Keratinocyte (primary cell): Measurements from ENCODE around the gene BOD1. TPM values are rescaled to one million over a fixed set of nuclear protein-coding genes. Genes with fewer than 3 reads are reported as not detected.

Source experiments
- DNase-seq: peaks from one replicate; pipeline ENCODE4 v3.0.0-alpha.2; 2011; ENCODE audit warnings: low read depth, missing footprints, low spot score
- FAIRE-seq: peaks from 2 replicates; lab custom pipeline; 2011; peaks lifted over from hg19 to GRCh38; lab: Jason Lieb, UNC
- H2AFZ ChIP-seq: 2 replicates; pipeline ENCODE4 v1.6.0; 2012; ENCODE audit warnings: low read length, control low read depth, inconsistent platforms; ENCODE audit not compliant: control insufficient read depth
- H3K27ac ChIP-seq: 2 replicates; pipeline ENCODE4 v1.5.1; 2011; ENCODE audit warnings: low read length; ENCODE audit not compliant: control insufficient read depth, insufficient read depth
- H3K27me3 ChIP-seq: 3 replicates; pipeline ENCODE4 v1.6.0; 2011; ENCODE audit warnings: low read length; ENCODE audit not compliant: control insufficient read depth, insufficient read depth; ENCODE audit errors: extremely low read depth
- H3K36me3 ChIP-seq, 2 experiments: 2 replicates in 1 of 2; 3 replicates in 1 of 2; pipeline ENCODE4 v1.5.1; 2011; ENCODE audit warnings: low read length in 2 of 2, mild to moderate bottlenecking in 1 of 2; ENCODE audit not compliant: control insufficient read depth in 2 of 2, insufficient read depth in 2 of 2; ENCODE audit errors: extremely low read depth in 1 of 2
- H3K4me1 ChIP-seq: 3 replicates; pipeline ENCODE4 v1.5.1; 2011; ENCODE audit warnings: low read length; ENCODE audit not compliant: control insufficient read depth, insufficient read depth; ENCODE audit errors: extremely low read depth
- H3K4me2 ChIP-seq: 3 replicates; pipeline ENCODE4 v1.6.0; 2011; ENCODE audit warnings: low read depth, low read length; ENCODE audit not compliant: control insufficient read depth, insufficient read depth; ENCODE audit errors: extremely low read depth
- H3K4me3 ChIP-seq, 3 experiments: fragments of 200-600 bp in 1 of 3; sonication (generic) in 1 of 3; 2 replicates in 2 of 3; 3 replicates in 1 of 3; pipeline ENCODE4 v1.5.1; 2011 to 2016; ENCODE audit warnings: low read length in 3 of 3, mild to moderate bottlenecking in 3 of 3, control low read depth in 2 of 3, inconsistent platforms in 1 of 3, low read depth in 1 of 3, mixed read lengths in 1 of 3, mixed run types in 1 of 3, moderate library complexity in 1 of 3; ENCODE audit not compliant: control insufficient read depth in 2 of 3, insufficient read depth in 2 of 3; ENCODE audit errors: extremely low read depth in 1 of 3
- H3K79me2 ChIP-seq: 2 replicates; pipeline ENCODE4 v1.6.0; 2012; ENCODE audit warnings: low read length; ENCODE audit not compliant: control insufficient read depth, insufficient read depth
- H3K9ac ChIP-seq: 3 replicates; pipeline ENCODE4 v1.6.0; 2011; ENCODE audit warnings: low read length; ENCODE audit not compliant: control insufficient read depth, insufficient read depth; ENCODE audit errors: extremely low read depth
- H3K9me1 ChIP-seq: 3 replicates; pipeline ENCODE4 v1.6.0; 2011; ENCODE audit warnings: low read length; ENCODE audit not compliant: control insufficient read depth, insufficient read depth; ENCODE audit errors: extremely low read depth
- H3K9me3 ChIP-seq: 2 replicates; pipeline ENCODE4 v1.5.1; 2012; ENCODE audit warnings: low read depth, low read length; ENCODE audit not compliant: control insufficient read depth
- H4K20me1 ChIP-seq: 3 replicates; pipeline ENCODE4 v1.6.0; 2011; ENCODE audit warnings: low read length; ENCODE audit not compliant: control insufficient read depth, insufficient read depth; ENCODE audit errors: extremely low read depth
- EZH2 ChIP-seq: IDR thresholded peaks from one replicate; pipeline ENCODE4 v1.6.1; 2012; ENCODE audit warnings: inconsistent platforms, mild to moderate bottlenecking, low read length, moderate library complexity
- dilution Hi-C: fragments of 300-500 bp; cut with MboI; formaldehyde crosslinking; loops from one replicate; pipeline ENCODE4 v1.7.0; 2020; ENCODE audit warnings: low sequenced_read_pairs; ENCODE audit not compliant: extremely low pct_ligation_motif_present
- polyA plus RNA-seq, 5 experiments: library from polyadenylated mRNA; depleted of rRNA in 3 of 5; stranded (reverse) in 3 of 5; stranded (forward) in 1 of 5; unstranded in 1 of 5; fragments of >200 nt; gene quantifications; 1 replicate in 1 of 5; 2 replicates in 3 of 5; 3 replicates in 1 of 5; pipeline versions ENCODE4 v1.2.1 to v1.2.3, GENCODE V29; 2011 to 2012; ENCODE audit warnings: missing spikeins in 2 of 5, low read depth in 1 of 5, low replicate concordance in 1 of 5
- TF ChIP-seq, protein P1 (sequence below), 3 experiments: IDR thresholded peaks in 1 of 3; conservative IDR thresholded peaks in 1 of 3; optimal IDR thresholded peaks in 1 of 3; 2 replicates in 2 of 3; 3 replicates in 1 of 3; pipeline versions ENCODE3 to v1.5.1; 2011; ENCODE audit warnings: low read length in 3 of 3, mild to moderate bottlenecking in 3 of 3, moderate library complexity in 2 of 3, control low read depth in 1 of 3, inconsistent platforms in 1 of 3; ENCODE audit not compliant: insufficient read depth in 2 of 3; ENCODE audit errors: extremely low read depth in 1 of 3

BOD1 gene
- polyA plus RNA-seq, 1 donor (not counting 4 experiments of a cell fraction or from before 2014, with no cell fraction given): 46.8 TPM

DNA sequence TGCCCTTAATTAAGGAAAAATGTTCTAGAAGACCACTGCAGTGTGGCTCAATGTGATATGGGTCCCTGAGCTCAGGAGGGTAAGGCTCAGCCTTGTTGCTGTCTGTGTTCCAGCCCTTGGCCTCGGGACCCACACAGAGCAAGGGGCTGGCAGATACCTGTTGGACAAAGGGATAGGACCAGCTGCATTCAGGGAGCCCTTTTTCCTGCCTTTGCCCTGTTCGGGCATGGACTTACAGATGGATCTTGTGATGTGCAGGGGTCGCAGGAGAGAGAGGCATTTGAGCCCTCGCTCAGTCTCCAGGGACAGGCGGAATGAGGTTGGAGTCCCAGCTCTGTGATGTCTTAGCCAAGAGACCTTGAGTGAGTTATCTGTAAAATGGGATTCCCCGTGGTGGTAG, 12.1 kb upstream of the BOD1 start:
- Histone ChIP-seq H3K9me1 (no peaks in the 10 kb centered on the region), H3K9me3 (no peaks in the 10 kb centered on the region), H3K4me1 (peaks cover 13% of the 10 kb centered on the region), H3K27ac (no peak overlapping the region), H3K79me2 (no peaks in the 10 kb centered on the region), H3K36me3 (no peaks in the 10 kb centered on the region), H3K27me3 (no peaks in the 10 kb centered on the region), H3K4me3 (no peak overlapping the region), H3K9ac (no peak overlapping the region), H3K4me2 (no peak overlapping the region), H4K20me1 (no peaks in the 10 kb centered on the region), H2AFZ (no peak overlapping the region)
- DNase-seq: no peak
- dilution Hi-C loops: no loop called here
- TF ChIP-seq, protein P1, sequence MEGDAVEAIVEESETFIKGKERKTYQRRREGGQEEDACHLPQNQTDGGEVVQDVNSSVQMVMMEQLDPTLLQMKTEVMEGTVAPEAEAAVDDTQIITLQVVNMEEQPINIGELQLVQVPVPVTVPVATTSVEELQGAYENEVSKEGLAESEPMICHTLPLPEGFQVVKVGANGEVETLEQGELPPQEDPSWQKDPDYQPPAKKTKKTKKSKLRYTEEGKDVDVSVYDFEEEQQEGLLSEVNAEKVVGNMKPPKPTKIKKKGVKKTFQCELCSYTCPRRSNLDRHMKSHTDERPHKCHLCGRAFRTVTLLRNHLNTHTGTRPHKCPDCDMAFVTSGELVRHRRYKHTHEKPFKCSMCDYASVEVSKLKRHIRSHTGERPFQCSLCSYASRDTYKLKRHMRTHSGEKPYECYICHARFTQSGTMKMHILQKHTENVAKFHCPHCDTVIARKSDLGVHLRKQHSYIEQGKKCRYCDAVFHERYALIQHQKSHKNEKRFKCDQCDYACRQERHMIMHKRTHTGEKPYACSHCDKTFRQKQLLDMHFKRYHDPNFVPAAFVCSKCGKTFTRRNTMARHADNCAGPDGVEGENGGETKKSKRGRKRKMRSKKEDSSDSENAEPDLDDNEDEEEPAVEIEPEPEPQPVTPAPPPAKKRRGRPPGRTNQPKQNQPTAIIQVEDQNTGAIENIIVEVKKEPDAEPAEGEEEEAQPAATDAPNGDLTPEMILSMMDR (optimal IDR thresholded peaks at IDR 0.05 in 1 of 3, IDR thresholded peaks at IDR 0.05 in 1 of 3, conservative IDR thresholded peaks at IDR 0.05 in 1 of 3; ENCODE audit: extremely low read depth in 1 of 3, insufficient read depth in 2 of 3, low read length in 3 of 3): no peak
- TF ChIP-seq EZH2: no peak
- FAIRE-seq: no peak

DNA sequence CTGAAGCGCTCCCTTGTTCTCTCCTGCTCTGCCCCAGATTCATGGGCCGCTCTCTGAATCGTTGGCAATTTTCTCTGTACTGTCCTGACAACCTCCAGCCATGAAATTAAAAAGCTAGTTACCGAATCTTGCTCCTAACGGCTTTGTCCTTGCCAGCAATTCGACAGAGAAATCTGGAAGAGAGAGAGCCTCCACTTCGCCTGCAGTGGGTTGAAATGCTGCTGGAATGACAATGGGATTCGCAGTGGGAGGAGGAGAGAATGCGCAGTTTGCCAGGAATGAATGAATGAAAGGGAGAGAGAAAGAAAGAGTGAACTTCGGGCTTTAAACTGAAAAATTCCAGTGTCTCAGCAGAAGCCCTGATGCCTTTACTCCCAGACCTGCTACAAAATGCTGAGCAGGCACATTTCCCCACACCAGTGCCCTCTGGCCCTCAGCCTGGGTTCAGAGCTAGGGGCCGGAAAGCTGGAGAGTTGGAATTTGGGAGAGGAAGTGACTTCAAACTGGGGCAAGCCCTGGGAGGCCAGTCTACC, 11.5 kb upstream of the BOD1 start:
- no peaks in the 10 kb centered on the region for H4K20me1 ChIP-seq
- no peaks in the 10 kb centered on the region for H3K79me2 ChIP-seq
- H2AFZ ChIP-seq: no peak overlapping the region
- H3K4me3 ChIP-seq: no peak overlapping the region
- no peak for TF ChIP-seq EZH2
- no peak overlapping the region for H3K4me2 ChIP-seq
- peaks cover 11% of the 10 kb centered on the region for H3K4me1 ChIP-seq
- FAIRE-seq (no peak), DNase-seq (no peak)
- no peaks in the 10 kb centered on the region for H3K9me3 ChIP-seq
- no peaks in the 10 kb centered on the region for H3K9me1 ChIP-seq
- H3K27ac ChIP-seq: no peak overlapping the region
- dilution Hi-C loops: no loop called here
- H3K27me3 ChIP-seq: no peaks in the 10 kb centered on the region
- no peaks in the 10 kb centered on the region for H3K36me3 ChIP-seq
- no peak overlapping the region for H3K9ac ChIP-seq

- Histone ChIP-seq H3K4me1 (peaks cover 11% of the 10 kb centered on the region), H4K20me1 (no peaks in the 10 kb centered on the region), H3K36me3 (no peaks in the 10 kb centered on the region), H3K4me3 (no peak overlapping the region), H3K27ac (no peak overlapping the region), H3K4me2 (no peak overlapping the region), H3K27me3 (no peaks in the 10 kb centered on the region), H3K79me2 (no peaks in the 10 kb centered on the region), H3K9ac (no peak overlapping the region), H3K9me1 (no peaks in the 10 kb centered on the region), H2AFZ (no peak overlapping the region), H3K9me3 (no peaks in the 10 kb centered on the region)
- no peak for TF ChIP-seq EZH2
- TF ChIP-seq, protein P1 (optimal IDR thresholded peaks at IDR 0.05 in 1 of 3, IDR thresholded peaks at IDR 0.05 in 1 of 3, conservative IDR thresholded peaks at IDR 0.05 in 1 of 3; ENCODE audit: extremely low read depth in 1 of 3, insufficient read depth in 2 of 3, low read length in 3 of 3): no peak
- dilution Hi-C loops: no loop called here
- no peak for FAIRE-seq
- no peak for DNase-seq
Observed at GRCh38 chr5:173627271-173627670, 10.8 kb upstream of the BOD1 start.
